GM12878 (cell line): ENCODE results near the gene PRR29. TPM values are rescaled to one million over a fixed set of nuclear protein-coding genes. Genes with fewer than 3 reads are reported as not detected.

ENCODE experiments used
- ATAC-seq: fragments of 200-7000 bp; cut with Tn5 transposase; 3 replicates; pipeline ENCODE4 v1.9.1; 2020; ENCODE audit warnings: mild to moderate bottlenecking, moderate library complexity
- BruUV-seq: library from RNA; stranded (reverse); fragments of 400-500 nt; replicated peaks from 2 replicates; lab custom pipeline; 2021; lab: Mats Ljungman, UMichigan
- CTCF ChIA-PET: fragments of 300-600 bp; sonication (Branson Sonifier 250); formaldehyde crosslinking; extraction: SDS; loops from one replicate; lab custom pipeline; 2021; ENCODE audit warnings: inconsistent platforms; lab: Yijun Ruan, JAX
- POLR2A ChIA-PET: fragments of 350-600 bp; formaldehyde crosslinking; extraction: SDS; loops from one replicate; lab custom pipeline; 2021; ENCODE audit warnings: inconsistent platforms; lab: Charles Lee
- RAD21 ChIA-PET: fragments of 300-600 bp; sonication (Branson Sonifier 250); formaldehyde crosslinking; loops from one replicate; lab custom pipeline; 2023; ENCODE audit warnings: antibody characterized with exemption; ENCODE audit not compliant: unreplicated experiment; lab: Charles Lee
- SMC1A ChIA-PET: fragments of 300-600 bp; sonication (Branson Sonifier 250); formaldehyde crosslinking; loops from one replicate; lab custom pipeline; 2023; ENCODE audit not compliant: unreplicated experiment, uncharacterized antibody; lab: Charles Lee
- DNase-seq: peaks from one replicate; pipeline ENCODE4 v3.0.0-alpha.2; 2011; ENCODE audit warnings: low read depth, low spot score
- FAIRE-seq: peaks from 3 replicates; lab custom pipeline; 2011; peaks lifted over from hg19 to GRCh38; lab: Jason Lieb, UNC
- H2AFZ ChIP-seq: 2 replicates; pipeline ENCODE4 v1.6.0; 2011; ENCODE audit warnings: low read depth, low read length, control low read depth; ENCODE audit not compliant: control insufficient read depth
- H3K27ac ChIP-seq: 2 replicates; pipeline ENCODE4 v1.5.1; 2011; ENCODE audit warnings: control low read depth; ENCODE audit not compliant: control insufficient read depth, insufficient read depth
- H3K27me3 ChIP-seq, 2 experiments: replicated peaks in 1 of 2; 2 replicates each; pipeline versions ENCODE4 v1.6.0 to v1.6.1; 2011; ENCODE audit warnings: low read length in 1 of 2; ENCODE audit not compliant: control insufficient read depth in 2 of 2, insufficient read depth in 2 of 2
- H3K36me3 ChIP-seq, 2 experiments: 2 replicates each; pipeline ENCODE4 v1.5.1; 2011; ENCODE audit warnings: low read length in 1 of 2; ENCODE audit not compliant: control insufficient read depth in 2 of 2, insufficient read depth in 2 of 2
- H3K4me1 ChIP-seq: 2 replicates; pipeline ENCODE4 v1.6.1; 2011; ENCODE audit warnings: mild to moderate bottlenecking, low read length, moderate library complexity, mixed read lengths; ENCODE audit not compliant: control insufficient read depth, insufficient read depth
- H3K4me2 ChIP-seq: 2 replicates; pipeline ENCODE4 v1.6.0; 2011; ENCODE audit warnings: control low read depth; ENCODE audit not compliant: control insufficient read depth, insufficient read depth
- H3K4me3 ChIP-seq: fragments of 200-600 bp; sonication (generic); 2 replicates; pipeline ENCODE4 v1.5.1; 2016
- H3K79me2 ChIP-seq: 2 replicates; pipeline ENCODE4 v1.6.0; 2011; ENCODE audit warnings: low read length; ENCODE audit not compliant: control insufficient read depth, insufficient read depth
- H3K9ac ChIP-seq: 2 replicates; pipeline ENCODE4 v1.8.0; 2011; ENCODE audit warnings: low read length, control low read depth, mixed read lengths; ENCODE audit not compliant: control insufficient read depth, insufficient read depth
- H3K9me3 ChIP-seq: replicated peaks from 3 replicates; pipeline ENCODE4 v1.5.1; 2011; ENCODE audit warnings: mild to moderate bottlenecking, low read length; ENCODE audit not compliant: control insufficient read depth, insufficient read depth
- H4K20me1 ChIP-seq: 2 replicates; pipeline ENCODE4 v1.6.0; 2011; ENCODE audit not compliant: control insufficient read depth, insufficient read depth
- BCL3 ChIP-seq: IDR thresholded peaks from 2 replicates; pipeline ENCODE4 v1.6.1; 2011; ENCODE audit warnings: borderline replicate concordance, low read depth, mild to moderate bottlenecking, moderate library complexity, low read length; ENCODE audit not compliant: insufficient read depth, poor library complexity, severe bottlenecking
- BHLHE40 ChIP-seq, 2 experiments: fragments of 450-650 bp in 1 of 2; IDR thresholded peaks; 2 replicates each; pipeline ENCODE4 v1.6.1; 2011 to 2017; ENCODE audit warnings: low read depth in 2 of 2, borderline replicate concordance in 1 of 2, improper control_type of control experiment in 1 of 2, low read length in 1 of 2, mild to moderate bottlenecking in 1 of 2
- PKNOX1 ChIP-seq: fragments of 450-650 bp; IDR thresholded peaks from 2 replicates; pipeline ENCODE4 v1.6.1; 2016; ENCODE audit warnings: mild to moderate bottlenecking
- POLR2A ChIP-seq: IDR thresholded peaks from 2 replicates; pipeline ENCODE4 v1.6.1; 2011; ENCODE audit warnings: low read depth, mild to moderate bottlenecking, low read length
- RELB ChIP-seq: fragments of 450-650 bp; IDR thresholded peaks from 2 replicates; pipeline ENCODE4 v1.6.1; 2017; ENCODE audit warnings: low read depth, mild to moderate bottlenecking, moderate library complexity
- RFX5 ChIP-seq: IDR thresholded peaks from 2 replicates; pipeline ENCODE4 v1.6.1; 2011; ENCODE audit warnings: low read depth, low read length, improper control_type of control experiment
- RUNX3 ChIP-seq: IDR thresholded peaks from 2 replicates; pipeline ENCODE4 v1.6.1; 2012; ENCODE audit warnings: low read length, inconsistent platforms
- ZNF384 ChIP-seq: IDR thresholded peaks from 2 replicates; pipeline ENCODE4 v1.6.1; 2012; ENCODE audit warnings: low read depth, mild to moderate bottlenecking, low read length, improper control_type of control experiment, borderline replicate concordance
- WGBS: methylation state at CpG from one replicate; pipeline ENCODE4 v1.1.6; 2016; ENCODE audit warnings: low lambda C conversion rate; ENCODE audit not compliant: insufficient replicate concordance, insufficient coverage; ENCODE audit errors: missing lambda C conversion rate; 5-methylcytosine and 5-hydroxymethylcytosine counted together
- in situ Hi-C: fragments of 300-500 bp; cut with MboI; formaldehyde crosslinking; loops from 9 replicates; pipeline ENCODE4 v1.14.3; 2018; ENCODE audit warnings: mixed read lengths
- intact Hi-C: fragments of 100-400 bp; cut with micrococcal nuclease; formaldehyde crosslinking; loops from one replicate; pipeline ENCODE4 v1.14.2; 2022; ENCODE audit not compliant: unreplicated experiment
- polyA plus RNA-seq, 11 experiments: library from polyadenylated mRNA; depleted of rRNA in 4 of 11; unstranded in 6 of 11; stranded (reverse) in 5 of 11; fragments of >200 nt; fragmentation: Nextera tagmentation in 4 of 11; fragmentation: Illumina TruSeq in 1 of 11; extraction: Ambion mirVana in 4 of 11; extraction: Trizol in 1 of 11; gene quantifications; 1 replicate in 1 of 11; 2 replicates in 10 of 11; pipeline versions ENCODE4 v1.2.1 to v1.2.3, GENCODE V29; 2011 to 2016; ENCODE audit warnings: inconsistent platforms in 2 of 11, missing spikeins in 2 of 11, low read depth in 1 of 11
- total RNA-seq, 4 experiments: library from RNA; depleted of rRNA in 3 of 4; stranded (reverse); fragments of >200 nt in 3 of 4; fragmentation: Illumina TruSeq in 1 of 4; extraction: Trizol in 1 of 4; gene quantifications; 2 replicates each; pipeline versions ENCODE4 v1.2.1 to v1.2.3, GENCODE V29; 2013 to 2021

The PRR29 gene
- total and polyA plus RNA-seq, 10 of the 15 experiments (the other 5 are each of a cell fraction or from before 2014, with no cell fraction given): 0.01 to 2.4 (median 0.18) TPM; not detected in 3

GRCh38 chr17:63963123-63963522 is 35.0 kb upstream of the PRR29 start:
- H3K27me3 ChIP-seq: no peaks in the 10 kb centered on the region
- ChIA-PET POLR2A (no interaction called here), RAD21 (no interaction called here), SMC1A (interaction anchor here (1.6 kb wide), 1 partner anchor 17 kb away, joined by 4 read pairs; no protein-coding TSS in a partner anchor), CTCF (interaction anchor here (1.3 to 1.5 kb wide), 2 partner anchors 17 to 44 kb away, joined by 6 to 7 read pairs; partner anchors contain the start of gene GH1)
- H3K4me3 ChIP-seq: no peak overlapping the region
- H3K79me2 ChIP-seq: no peaks in the 10 kb centered on the region
- H4K20me1 ChIP-seq: no peaks in the 10 kb centered on the region
- no peaks in the 10 kb centered on the region; the same call in 2 of the 3 replicates for H3K9me3 ChIP-seq
- BruUV-seq: no TSS peak
- ATAC-seq (no peak), DNase-seq (no peak), FAIRE-seq (no peak)
- TF ChIP-seq RFX5: no peak
- H3K9ac ChIP-seq: no peak overlapping the region
- H3K36me3 ChIP-seq: no peaks in the 10 kb centered on the region
- intact Hi-C loops (no loop called here), in situ Hi-C loops (no loop called here)
- H2AFZ ChIP-seq: no peak overlapping the region
- peaks cover 12% of the 10 kb centered on the region for H3K4me1 ChIP-seq
- no peak overlapping the region for H3K4me2 ChIP-seq
- 72% methylated on average over 4 of the region's 4 CpGs for WGBS
- no peak overlapping the region for H3K27ac ChIP-seq

GRCh38 chr17:63966646-63967264 is 31.4 kb upstream of the PRR29 start:
- Histone ChIP-seq H3K36me3 (no peaks in the 10 kb centered on the region), H3K4me3 (no peak overlapping the region), H3K27ac (no peak overlapping the region), H3K4me1 (peaks cover 12% of the 10 kb centered on the region), H3K79me2 (no peaks in the 10 kb centered on the region), H3K4me2 (peak overlapping the region; percentile 64), H2AFZ (no peak overlapping the region), H3K9ac (no peak overlapping the region), H4K20me1 (no peaks in the 10 kb centered on the region), H3K27me3 (no peaks in the 10 kb centered on the region), H3K9me3 (no peaks in the 10 kb centered on the region; the same call in 2 of the 3 replicates)
- RAD21 ChIA-PET: interaction anchor here (1.5 to 2.2 kb wide), 2 partner anchors 21 to 48 kb away, joined by 3 to 7 read pairs; no protein-coding TSS in a partner anchor
- DNase-seq: peak; percentile 60
- WGBS: 54% methylated on average over 11 of the region's 11 CpGs
- intact Hi-C loops: no loop called here
- POLR2A ChIA-PET: interaction anchor here (2.0 kb wide), 1 partner anchor 13 kb away, joined by 5 read pairs; no protein-coding TSS in a partner anchor
- CTCF ChIA-PET: interaction anchor here (0.7 to 1.8 kb wide), 4 partner anchors 9 to 20 kb away, joined by 3 to 7 read pairs (median 4); no protein-coding TSS in a partner anchor
- SMC1A ChIA-PET: interaction anchor here (1.3 to 1.9 kb wide), 4 partner anchors 10 to 167 kb away, joined by 3 to 7 read pairs (median 4); partner anchors contain the start of gene GH1
- in situ Hi-C loops: no loop called here
- peak; percentile 81 for ATAC-seq
- FAIRE-seq: no peak
- BruUV-seq: no TSS peak
- 0 out of 2 replicates have a peak, but pooled peaks have one; percentile 13 for TF ChIP-seq RELB
- TF ChIP-seq PKNOX1: no peak
- TF ChIP-seq ZNF384: peak; percentile 20; the same call in 1 of the 2 replicates
- TF ChIP-seq BHLHE40 (IDR thresholded peaks at IDR 0.05; ENCODE audit: borderline replicate concordance in 1 of 2, low read depth in 2 of 2, low read length in 1 of 2): peak; percentile 31 to 53; a peak in 1 of 4 replicates
- TF ChIP-seq POLR2A: no peak
- peak; percentile 25 for TF ChIP-seq BCL3
- peak; percentile 52 for TF ChIP-seq RUNX3
